LNCAP (cell line): ENCODE results near the gene GLS2.

Experiments used
- TF ChIP-seq, protein P1 (sequence below): fragments of 450-650 bp; IDR thresholded peaks from 2 replicates; pipeline ENCODE4 v1.5.1; 2017; ENCODE audit warnings: mild to moderate bottlenecking

The GLS2 gene

DNA sequence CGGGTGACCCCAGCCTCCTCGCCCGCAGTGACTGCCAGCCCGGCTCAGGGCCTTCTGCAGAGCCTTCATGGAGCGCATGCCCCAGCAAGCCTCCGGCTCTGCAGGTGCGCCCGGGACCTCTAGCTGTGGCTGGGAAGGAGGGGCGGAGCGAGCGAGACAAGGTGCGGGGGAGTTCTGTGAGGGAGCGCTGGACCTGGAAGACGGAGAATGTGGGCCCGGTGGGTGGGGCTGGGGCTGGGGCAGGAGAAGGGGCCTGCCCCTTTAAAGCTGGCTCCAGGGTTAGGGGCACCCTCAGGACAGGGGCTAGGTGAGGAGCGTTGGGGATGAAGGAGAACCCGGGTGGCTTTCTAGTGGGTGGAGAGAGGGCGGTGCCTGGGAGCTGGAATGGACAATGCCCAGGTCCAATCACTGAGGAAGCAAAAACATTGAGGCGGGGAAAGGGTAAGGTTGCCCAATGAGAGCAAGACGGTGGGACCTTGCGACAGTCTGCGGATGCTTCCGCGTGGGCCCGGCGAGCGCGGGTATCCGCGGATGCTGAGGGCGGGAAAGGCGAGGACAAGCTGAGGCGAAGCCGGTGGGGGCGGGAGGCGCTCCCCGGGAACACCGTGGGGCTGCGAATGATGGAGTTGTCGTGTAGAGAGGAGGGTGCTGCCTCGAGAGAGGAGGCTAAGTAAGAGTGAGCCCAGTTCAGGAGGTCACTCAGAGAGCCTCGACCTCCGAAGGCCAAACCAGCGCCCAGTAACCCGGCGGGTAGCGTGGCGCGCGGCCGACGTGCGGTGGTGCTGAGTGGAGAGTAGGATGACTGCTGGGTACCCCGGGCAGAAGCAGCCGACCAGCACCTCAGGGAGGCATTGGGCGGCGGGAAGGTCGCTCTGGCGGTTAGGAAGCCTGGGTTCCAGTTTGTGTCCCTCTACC is at the start of gene GLS2:
Gene GLS2, minus strand, starts transcription at position 121 of the 915 bp plus-strand sequence. Its CDS starts 43 bp downstream, at position 78.
- TF ChIP-seq, protein P1, sequence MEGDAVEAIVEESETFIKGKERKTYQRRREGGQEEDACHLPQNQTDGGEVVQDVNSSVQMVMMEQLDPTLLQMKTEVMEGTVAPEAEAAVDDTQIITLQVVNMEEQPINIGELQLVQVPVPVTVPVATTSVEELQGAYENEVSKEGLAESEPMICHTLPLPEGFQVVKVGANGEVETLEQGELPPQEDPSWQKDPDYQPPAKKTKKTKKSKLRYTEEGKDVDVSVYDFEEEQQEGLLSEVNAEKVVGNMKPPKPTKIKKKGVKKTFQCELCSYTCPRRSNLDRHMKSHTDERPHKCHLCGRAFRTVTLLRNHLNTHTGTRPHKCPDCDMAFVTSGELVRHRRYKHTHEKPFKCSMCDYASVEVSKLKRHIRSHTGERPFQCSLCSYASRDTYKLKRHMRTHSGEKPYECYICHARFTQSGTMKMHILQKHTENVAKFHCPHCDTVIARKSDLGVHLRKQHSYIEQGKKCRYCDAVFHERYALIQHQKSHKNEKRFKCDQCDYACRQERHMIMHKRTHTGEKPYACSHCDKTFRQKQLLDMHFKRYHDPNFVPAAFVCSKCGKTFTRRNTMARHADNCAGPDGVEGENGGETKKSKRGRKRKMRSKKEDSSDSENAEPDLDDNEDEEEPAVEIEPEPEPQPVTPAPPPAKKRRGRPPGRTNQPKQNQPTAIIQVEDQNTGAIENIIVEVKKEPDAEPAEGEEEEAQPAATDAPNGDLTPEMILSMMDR, result no peak

DNA sequence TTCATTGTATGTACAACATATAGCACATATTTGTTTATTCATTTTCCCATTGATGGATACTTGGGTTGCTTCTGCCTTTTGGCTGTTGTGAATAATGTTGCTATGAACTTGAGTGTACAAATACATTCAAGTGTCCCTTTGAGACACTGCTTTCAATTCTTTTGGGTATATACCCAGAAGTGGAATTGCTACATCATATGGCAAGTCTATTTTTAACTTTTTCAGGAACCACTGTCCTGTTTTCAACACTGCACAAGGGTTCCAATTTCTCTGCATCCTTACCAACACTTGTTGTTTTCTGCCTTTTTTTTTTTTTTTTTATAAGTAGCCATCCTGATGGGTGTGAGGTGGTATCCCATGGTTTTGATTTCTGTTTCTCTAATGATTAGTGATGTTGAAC is 49.6 kb upstream of the GLS2 start:
- TF ChIP-seq, protein P1, result no peak

DNA sequence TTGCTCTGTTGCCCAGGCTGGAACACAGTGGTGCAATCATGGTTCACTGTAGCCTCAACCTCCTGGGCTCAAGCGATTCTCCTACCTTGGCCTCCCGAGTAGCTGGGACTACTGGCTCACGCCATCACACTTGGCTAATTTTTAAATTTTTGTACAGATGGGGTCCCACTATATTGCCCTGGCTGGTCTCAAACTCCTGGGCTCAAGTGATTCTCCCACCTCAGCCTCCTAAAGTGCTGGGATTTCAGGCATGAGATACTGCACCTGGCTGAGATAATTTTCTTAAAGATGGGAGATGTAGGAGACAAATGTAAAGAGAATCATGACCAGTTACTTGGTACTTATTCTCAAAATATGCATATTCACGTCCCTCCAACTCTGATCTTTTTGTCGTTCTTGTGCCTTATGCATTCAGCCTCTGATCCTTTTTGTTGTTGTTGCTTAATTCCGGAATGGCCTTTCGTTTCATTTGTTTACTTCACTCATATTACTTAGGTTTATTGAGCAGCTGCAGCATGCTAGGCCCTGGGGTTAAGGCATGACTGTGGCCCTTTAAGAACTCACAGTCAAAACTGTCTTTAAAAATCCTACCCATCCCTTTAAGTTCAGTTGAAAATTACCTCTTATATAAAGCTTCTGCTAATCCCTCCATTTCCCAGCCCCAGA is 42.6 kb upstream of the GLS2 start:
- TF ChIP-seq, protein P1, result no peak

DNA sequence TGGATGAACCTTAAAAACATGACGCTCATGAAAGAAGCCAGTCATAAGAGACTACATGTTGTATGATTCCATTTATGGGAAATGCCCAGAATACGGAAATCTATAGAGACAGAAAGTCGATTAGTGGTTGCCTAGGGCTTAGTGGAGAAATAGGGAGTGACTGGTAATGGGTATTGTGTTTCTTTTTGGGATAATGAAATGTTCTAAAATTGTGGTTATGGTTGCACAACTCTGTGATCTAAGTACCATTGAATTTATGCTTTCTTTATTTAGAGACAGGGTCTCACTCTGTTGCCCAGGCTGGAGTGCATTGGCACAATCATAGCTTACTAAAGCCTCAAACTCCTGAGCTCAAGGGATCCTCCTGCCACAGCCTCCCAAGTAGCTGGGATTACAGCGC is 41.7 kb upstream of the GLS2 start:
- TF ChIP-seq, protein P1, result no peak

DNA sequence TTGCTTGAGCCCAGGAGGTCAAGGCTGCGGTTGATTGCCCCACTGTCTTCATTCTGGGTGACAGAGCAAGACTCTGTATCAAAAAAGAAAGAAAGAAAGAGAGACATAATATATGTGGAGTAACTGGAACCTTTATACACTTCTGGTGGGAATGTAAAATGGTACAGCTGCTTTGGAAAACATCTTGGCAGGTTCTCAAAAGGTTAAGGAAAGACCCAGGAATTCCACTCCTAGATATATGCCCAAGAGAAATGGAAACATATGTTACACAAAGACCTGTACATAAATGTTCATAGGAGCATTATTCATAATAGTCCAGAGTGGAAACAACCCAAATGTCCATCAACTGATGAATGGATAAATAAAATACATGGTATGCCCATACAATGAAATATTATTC is 40.9 kb upstream of the GLS2 start:
- TF ChIP-seq, protein P1, result no peak

DNA sequence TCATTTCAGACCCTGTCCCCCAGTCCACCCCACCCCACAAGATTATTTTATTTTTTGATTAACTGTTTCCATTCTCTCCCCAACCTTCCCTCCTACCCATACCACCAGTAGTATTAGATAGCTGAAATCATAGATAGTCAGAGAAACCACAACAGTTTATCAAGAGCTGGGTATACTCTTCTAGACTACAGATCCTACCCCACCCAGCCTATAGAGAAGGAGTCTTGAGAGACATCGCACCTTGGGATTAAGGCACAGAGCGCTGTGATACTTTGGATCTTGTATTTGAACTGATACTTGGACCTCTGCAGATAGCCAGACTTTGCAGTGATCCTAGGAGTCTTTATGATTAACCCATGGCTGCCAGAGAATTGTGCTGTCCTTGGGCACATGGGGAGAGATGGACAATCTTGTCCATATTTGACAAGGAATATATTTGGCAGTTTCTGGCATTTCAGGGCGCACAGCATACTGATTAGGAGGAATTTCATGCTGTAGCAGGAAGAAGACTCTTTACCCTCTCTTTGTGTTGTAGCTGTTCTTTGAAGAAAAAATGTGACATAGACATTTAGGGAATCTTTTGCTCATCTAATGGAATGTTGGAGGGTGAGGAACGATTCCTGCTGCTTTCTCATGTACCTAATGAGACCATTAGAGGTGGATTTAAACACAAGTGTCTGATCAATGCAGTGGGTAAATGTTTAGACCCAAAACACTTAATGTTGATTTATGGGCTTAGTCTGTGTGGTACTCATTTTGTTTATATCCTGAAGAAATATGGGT is 34.6 kb upstream of the GLS2 start:
- TF ChIP-seq, protein P1, result no peak
